B cell (primary cell): ENCODE results near the gene NR6A1. TPM values are rescaled to one million over a fixed set of nuclear protein-coding genes. Genes with fewer than 3 reads are reported as not detected.

Experiments used
- ATAC-seq: fragments of 200-7000 bp; cut with Tn5 transposase; one replicate; pipeline ENCODE4 v1.10.0; 2021; ENCODE audit warnings: low read depth, mild to moderate bottlenecking, moderate number of reproducible peaks, moderate library complexity
- CTCF ChIA-PET: fragments of 350-600 bp; sonication (Branson Sonifier 250); formaldehyde crosslinking; loops from one replicate; lab custom pipeline; 2021; ENCODE audit warnings: antibody characterized with exemption, inconsistent platforms; lab: Charles Lee
- POLR2A ChIA-PET: fragments of 350-600 bp; sonication (Branson Sonifier 250); formaldehyde crosslinking; loops from one replicate; lab custom pipeline; 2021; ENCODE audit warnings: antibody characterized with exemption; lab: Charles Lee
- DNase-seq: peaks from one replicate; pipeline ENCODE4 v3.0.0; 2013
- H2AFZ ChIP-seq: 2 replicates; pipeline ENCODE4 v1.6.1; 2012; ENCODE audit warnings: mild to moderate bottlenecking, low read depth, low read length; ENCODE audit not compliant: insufficient read depth, poor library complexity, severe bottlenecking
- H3K27ac ChIP-seq, 2 donors: 1 replicate in 1 of 2; 2 replicates in 1 of 2; pipeline ENCODE4 v1.5.1; 2012 to 2013; ENCODE audit warnings: low read length in 2 of 2, mild to moderate bottlenecking in 2 of 2, moderate library complexity in 1 of 2
- H3K27me3 ChIP-seq, 4 experiments: fragments of 200-600 bp in 1 of 4; sonication (generic) in 1 of 4; replicated peaks in 1 of 4; 1 replicate in 2 of 4; 2 replicates in 2 of 4; pipeline versions ENCODE4 v1.6.1 to v1.7.0; 2013 to 2016; ENCODE audit warnings: low read length in 3 of 4, mild to moderate bottlenecking in 2 of 4, mixed read lengths in 1 of 4, moderate library complexity in 1 of 4; ENCODE audit not compliant: insufficient read depth in 4 of 4, control insufficient read depth in 3 of 4; ENCODE audit errors: control extremely low read depth in 1 of 4
- H3K36me3 ChIP-seq, 2 experiments: replicated peaks in 1 of 2; 1 replicate in 1 of 2; 2 replicates in 1 of 2; pipeline versions ENCODE4 v1.6.1 to v1.7.1; 2013; ENCODE audit warnings: low read length in 1 of 2; ENCODE audit not compliant: insufficient read depth in 2 of 2, control insufficient read depth in 1 of 2; ENCODE audit errors: control extremely low read depth in 1 of 2, extremely low read depth in 1 of 2
- H3K4me1 ChIP-seq, 2 donors: fragments of 200-600 bp in 1 of 2; sonication (generic) in 1 of 2; 1 replicate in 1 of 2; 2 replicates in 1 of 2; pipeline versions ENCODE4 v1.5.1 to v1.6.1; 2013 to 2017; ENCODE audit warnings: low read length in 2 of 2; ENCODE audit not compliant: control insufficient read depth in 2 of 2, insufficient read depth in 2 of 2
- H3K4me2 ChIP-seq: replicated peaks from 2 replicates; pipeline ENCODE3; 2012; ENCODE audit warnings: mild to moderate bottlenecking, low read depth, low read length; ENCODE audit not compliant: poor library complexity, severe bottlenecking
- H3K4me3 ChIP-seq, 5 experiments: fragments of 200-600 bp in 1 of 5; sonication (generic) in 1 of 5; 1 replicate in 3 of 5; 2 replicates in 2 of 5; pipeline versions ENCODE4 v1.5.1 to v1.7.0; 2011 to 2016; ENCODE audit warnings: low read length in 4 of 5, mild to moderate bottlenecking in 4 of 5, low read depth in 2 of 5, control low read depth in 1 of 5, moderate library complexity in 1 of 5; ENCODE audit not compliant: insufficient read depth in 1 of 5; ENCODE audit errors: control extremely low read depth in 1 of 5, extremely low read depth in 1 of 5
- H3K79me2 ChIP-seq: fragments of 200-600 bp; sonication (generic); one replicate; pipeline ENCODE4 v1.6.0; 2016; ENCODE audit warnings: low read length; ENCODE audit not compliant: control insufficient read depth, insufficient read depth
- H3K9ac ChIP-seq: fragments of 200-600 bp; sonication (generic); 2 replicates; pipeline ENCODE4 v1.6.1; 2017; ENCODE audit warnings: mild to moderate bottlenecking, low read length, moderate library complexity
- H3K9me3 ChIP-seq, 3 donors: one replicate each; pipeline versions ENCODE4 v1.6.1 to v1.7.1; 2013; ENCODE audit warnings: low read length in 2 of 3; ENCODE audit not compliant: control insufficient read depth in 2 of 3, insufficient read depth in 1 of 3; ENCODE audit errors: control extremely low read depth in 1 of 3
- H4K20me1 ChIP-seq: 2 replicates; pipeline ENCODE4 v1.6.0; 2012; ENCODE audit warnings: mild to moderate bottlenecking, low read length; ENCODE audit not compliant: insufficient read depth, control insufficient read depth, poor library complexity, severe bottlenecking
- H3K27ac Mint-ChIP-seq: one replicate; pipeline ENCODE4 v1.8.0; 2021; ENCODE audit warnings: mixed read lengths
- H3K27me3 Mint-ChIP-seq: one replicate; pipeline ENCODE4 v1.8.0; 2021; ENCODE audit warnings: mixed read lengths
- H3K4me1 Mint-ChIP-seq: one replicate; pipeline ENCODE4 v1.8.0; 2021; ENCODE audit warnings: mixed read lengths
- H3K4me3 Mint-ChIP-seq: one replicate; pipeline ENCODE4 v1.8.0; 2021; ENCODE audit warnings: mixed read lengths
- H3K9me3 Mint-ChIP-seq: one replicate; pipeline ENCODE4 v1.8.0; 2022; ENCODE audit warnings: mixed read lengths; ENCODE audit not compliant: insufficient read depth
- EZH2 ChIP-seq: IDR thresholded peaks from 2 replicates; pipeline ENCODE4 v1.6.1; 2012; ENCODE audit warnings: borderline replicate concordance, low read depth, mild to moderate bottlenecking, moderate library complexity, low read length; ENCODE audit not compliant: insufficient read depth, poor library complexity, severe bottlenecking
- WGBS: methylation state at CpG from one replicate; pipeline ENCODE4 v1.1.5; 2013; ENCODE audit warnings: missing lambda C conversion rate; ENCODE audit not compliant: insufficient coverage; 5-methylcytosine and 5-hydroxymethylcytosine counted together
- intact Hi-C: fragments of 100-400 bp; cut with micrococcal nuclease; formaldehyde crosslinking; loops from one replicate; pipeline ENCODE4 v1.10.0; 2022
- polyA plus RNA-seq: library from polyadenylated mRNA; depleted of rRNA; stranded (reverse); fragments of >200 nt; gene quantifications from 2 replicates; pipeline ENCODE4 v1.2.3, GENCODE V29; 2012
- total RNA-seq, 2 donors: library from RNA; stranded (reverse); fragments of 120-200 nt in 1 of 2; gene quantifications; 1 replicate in 1 of 2; 2 replicates in 1 of 2; pipeline versions ENCODE4 v1.2.3 to v1.2.4, GENCODE V29; 2013 to 2022
- TF ChIP-seq, protein P1 (sequence below): fragments of 200-600 bp; IDR thresholded peaks from one replicate; pipeline ENCODE4 v1.8.0; 2022; ENCODE audit warnings: antibody characterized with exemption, mild to moderate bottlenecking

Gene NR6A1
- total and polyA plus RNA-seq, 2 donors (not counting 1 experiment from before 2014, with no cell fraction given) = 0.09 to 0.67 TPM

DNA sequence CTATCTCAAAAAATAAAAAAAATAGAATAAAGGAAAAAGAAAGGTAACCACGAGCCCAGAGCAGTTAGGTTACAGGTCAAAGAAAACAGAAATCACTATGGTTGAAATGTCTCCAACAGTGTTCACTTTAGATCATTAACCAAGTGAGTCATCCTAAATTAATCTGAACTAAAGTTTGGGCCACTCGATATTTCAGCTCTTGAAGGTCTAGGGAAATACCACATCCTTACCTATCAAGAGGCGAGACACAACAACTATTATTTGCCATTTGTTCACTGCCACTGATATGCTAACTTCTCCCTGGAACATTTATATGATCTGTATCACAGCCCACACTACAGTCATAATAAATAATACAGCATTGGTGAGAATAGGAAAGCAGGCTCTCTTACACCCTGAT, 152.6 kb downstream of the NR6A1 start:
- Histone ChIP-seq H3K9ac (no peak overlapping the region), H3K4me1 (no peaks in the 10 kb centered on the region), H3K36me3 (no peaks in the 10 kb centered on the region), H3K9me3 (no peaks in the 10 kb centered on the region), H2AFZ (no peak overlapping the region), H3K27ac (no peak overlapping the region), H3K27me3 (no peaks in the 10 kb centered on the region), H3K4me2 (no peak overlapping the region), H3K4me3 (no peak overlapping the region), H3K79me2 (no peaks in the 10 kb centered on the region), H4K20me1 (no peaks in the 10 kb centered on the region)
- H3K4me3 Mint-ChIP-seq = no peak overlapping the region
- DNase-seq = no peak
- H3K27ac Mint-ChIP-seq = no peak overlapping the region
- intact Hi-C loops = no loop called here
- 92% methylated on average over 2 of the region's 3 CpGs for WGBS
- no peaks in the 10 kb centered on the region for H3K4me1 Mint-ChIP-seq
- ChIA-PET POLR2A (no interaction called here), CTCF (interaction anchor here (0.5 to 3.0 kb wide), 5 partner anchors 11 to 145 kb away, joined by 3 to 87 read pairs (median 9); no protein-coding TSS in a partner anchor)
- TF ChIP-seq, protein P1, sequence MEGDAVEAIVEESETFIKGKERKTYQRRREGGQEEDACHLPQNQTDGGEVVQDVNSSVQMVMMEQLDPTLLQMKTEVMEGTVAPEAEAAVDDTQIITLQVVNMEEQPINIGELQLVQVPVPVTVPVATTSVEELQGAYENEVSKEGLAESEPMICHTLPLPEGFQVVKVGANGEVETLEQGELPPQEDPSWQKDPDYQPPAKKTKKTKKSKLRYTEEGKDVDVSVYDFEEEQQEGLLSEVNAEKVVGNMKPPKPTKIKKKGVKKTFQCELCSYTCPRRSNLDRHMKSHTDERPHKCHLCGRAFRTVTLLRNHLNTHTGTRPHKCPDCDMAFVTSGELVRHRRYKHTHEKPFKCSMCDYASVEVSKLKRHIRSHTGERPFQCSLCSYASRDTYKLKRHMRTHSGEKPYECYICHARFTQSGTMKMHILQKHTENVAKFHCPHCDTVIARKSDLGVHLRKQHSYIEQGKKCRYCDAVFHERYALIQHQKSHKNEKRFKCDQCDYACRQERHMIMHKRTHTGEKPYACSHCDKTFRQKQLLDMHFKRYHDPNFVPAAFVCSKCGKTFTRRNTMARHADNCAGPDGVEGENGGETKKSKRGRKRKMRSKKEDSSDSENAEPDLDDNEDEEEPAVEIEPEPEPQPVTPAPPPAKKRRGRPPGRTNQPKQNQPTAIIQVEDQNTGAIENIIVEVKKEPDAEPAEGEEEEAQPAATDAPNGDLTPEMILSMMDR = no peak
- no peak for TF ChIP-seq EZH2
- no peaks in the 10 kb centered on the region for H3K9me3 Mint-ChIP-seq
- ATAC-seq = no peak
- no peaks in the 10 kb centered on the region for H3K27me3 Mint-ChIP-seq

DNA sequence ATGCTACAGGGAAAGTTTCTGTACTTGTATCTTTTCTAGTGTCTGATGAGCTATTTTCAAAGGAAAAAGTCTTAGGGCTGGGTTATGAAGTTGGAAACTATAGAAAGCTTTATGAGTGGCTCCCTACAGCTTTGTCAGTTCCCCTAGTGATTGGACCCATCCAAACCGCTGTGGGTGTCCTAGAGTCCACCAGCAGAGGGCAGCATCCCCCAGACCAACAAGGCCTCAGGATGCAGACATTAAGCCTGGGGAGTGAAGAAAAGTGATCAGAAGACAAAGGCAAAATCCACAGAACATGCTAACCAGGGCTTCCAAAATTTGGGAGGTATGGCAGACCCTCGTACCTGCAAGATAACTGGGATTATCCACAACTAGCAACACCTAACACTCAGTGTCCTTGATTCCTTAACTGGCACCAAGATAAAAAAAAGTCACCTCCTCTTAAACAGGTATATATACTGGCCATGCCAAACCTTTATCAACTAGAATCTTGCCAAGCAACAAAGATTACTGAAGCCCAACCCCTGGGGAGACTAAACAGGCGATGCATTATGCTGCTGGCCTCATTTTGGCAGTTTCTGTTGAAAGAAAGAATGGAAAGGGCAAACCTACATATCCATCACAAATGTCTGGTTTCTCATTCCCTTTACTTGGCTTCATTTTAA, 153.5 kb downstream of the NR6A1 start:
- ChIA-PET POLR2A (interaction anchor here (0.5 kb wide), 1 partner anchor 41 kb away, joined by 3 read pairs; no protein-coding TSS in a partner anchor), CTCF (interaction anchor here (0.6 to 3.0 kb wide), 33 partner anchors 11 to 930 kb away, joined by 3 to 87 read pairs (median 5); partner anchors contain the start of gene WDR38)
- Histone ChIP-seq H3K4me1 (no peaks in the 10 kb centered on the region), H3K4me3 (no peak overlapping the region), H3K27ac (no peak overlapping the region), H3K9me3 (no peaks in the 10 kb centered on the region), H3K4me2 (no peak overlapping the region), H3K36me3 (no peaks in the 10 kb centered on the region), H3K27me3 (no peaks in the 10 kb centered on the region), H2AFZ (no peak overlapping the region), H3K79me2 (no peaks in the 10 kb centered on the region), H4K20me1 (no peaks in the 10 kb centered on the region), H3K9ac (no peak overlapping the region)
- intact Hi-C loops = loop anchor here (1.0 to 2.0 kb wide), 2 partner anchors 151 to 757 kb away; no protein-coding TSS in a partner anchor
- no peaks in the 10 kb centered on the region for H3K4me1 Mint-ChIP-seq
- H3K4me3 Mint-ChIP-seq = no peak overlapping the region
- no peaks in the 10 kb centered on the region for H3K9me3 Mint-ChIP-seq
- H3K27ac Mint-ChIP-seq = no peak overlapping the region
- WGBS = 50% methylated on average over 1 of the region's 3 CpGs
- DNase-seq = peak; percentile 76
- peak; percentile 61 for ATAC-seq
- TF ChIP-seq EZH2 = no peak
- TF ChIP-seq, protein P1 = peak; percentile 84
- H3K27me3 Mint-ChIP-seq = no peaks in the 10 kb centered on the region
